Spleen (tissue), 7 donors: ENCODE data around the gene DIAPH1.

Source experiments
- POLR2A ChIP-seq, 3 donors: fragments of 450-650 bp; IDR thresholded peaks; one replicate each; pipeline ENCODE4 v1.5.1; 2017; ENCODE audit warnings: antibody characterized with exemption in 3 of 3, mild to moderate bottlenecking in 1 of 3
- TF ChIP-seq, protein P1 (sequence below), 11 experiments: fragments of 200-600 bp in 7 of 11; fragments of 450-650 bp in 4 of 11; sonication (generic) in 4 of 11; IDR thresholded peaks in 8 of 11; conservative IDR thresholded peaks in 3 of 11; 1 replicate in 7 of 11; 2 replicates in 4 of 11; pipeline versions ENCODE4 v1.4.0 to v1.8.0; 2016 to 2021; ENCODE audit warnings: antibody characterized with exemption in 11 of 11, inconsistent platforms in 4 of 11, mild to moderate bottlenecking in 1 of 11
- donor health status: DM: no; HTN: no; CAD: no; lungs with moderate emphysema.
- donor health status: DM: no; HTN: no; CAD: no.
- donor health status: DM: no; HTN: no; CAD: no.

DNA sequence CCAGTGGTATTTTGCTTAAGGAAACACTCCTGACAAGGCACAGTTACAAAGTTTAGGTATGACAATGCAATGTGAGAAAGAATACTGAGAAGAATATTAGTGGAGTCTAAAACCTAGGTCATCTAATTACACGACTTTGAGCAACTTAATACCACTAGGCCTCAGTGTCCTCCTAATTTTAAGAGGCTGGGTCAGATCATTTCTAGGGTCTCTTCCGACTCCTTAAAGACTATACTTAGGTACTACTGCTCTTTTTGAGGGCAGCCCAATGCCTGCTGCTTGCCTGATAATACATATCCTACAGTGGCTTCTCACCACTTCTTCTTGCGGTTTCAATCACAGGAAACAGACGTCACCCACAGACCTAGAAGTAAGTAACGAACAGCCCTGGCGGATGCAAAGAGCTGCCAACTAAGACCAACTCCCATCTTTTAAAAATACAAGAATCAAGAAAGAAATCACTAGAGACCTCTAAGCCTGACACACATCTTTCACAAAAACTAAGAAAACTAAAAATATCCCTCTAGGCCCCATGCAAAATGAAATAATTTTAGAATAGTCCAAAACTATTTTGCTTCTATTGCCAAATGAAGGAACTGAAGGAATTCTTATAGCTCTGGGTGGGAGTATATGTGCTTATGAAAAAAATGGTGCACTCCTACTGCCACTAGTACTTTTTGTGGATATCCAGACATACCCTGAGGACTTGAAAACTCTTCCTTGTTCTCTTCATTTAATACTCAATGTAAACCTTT lies 13.1 kb downstream of the DIAPH1 start:
- TF ChIP-seq, protein P1, sequence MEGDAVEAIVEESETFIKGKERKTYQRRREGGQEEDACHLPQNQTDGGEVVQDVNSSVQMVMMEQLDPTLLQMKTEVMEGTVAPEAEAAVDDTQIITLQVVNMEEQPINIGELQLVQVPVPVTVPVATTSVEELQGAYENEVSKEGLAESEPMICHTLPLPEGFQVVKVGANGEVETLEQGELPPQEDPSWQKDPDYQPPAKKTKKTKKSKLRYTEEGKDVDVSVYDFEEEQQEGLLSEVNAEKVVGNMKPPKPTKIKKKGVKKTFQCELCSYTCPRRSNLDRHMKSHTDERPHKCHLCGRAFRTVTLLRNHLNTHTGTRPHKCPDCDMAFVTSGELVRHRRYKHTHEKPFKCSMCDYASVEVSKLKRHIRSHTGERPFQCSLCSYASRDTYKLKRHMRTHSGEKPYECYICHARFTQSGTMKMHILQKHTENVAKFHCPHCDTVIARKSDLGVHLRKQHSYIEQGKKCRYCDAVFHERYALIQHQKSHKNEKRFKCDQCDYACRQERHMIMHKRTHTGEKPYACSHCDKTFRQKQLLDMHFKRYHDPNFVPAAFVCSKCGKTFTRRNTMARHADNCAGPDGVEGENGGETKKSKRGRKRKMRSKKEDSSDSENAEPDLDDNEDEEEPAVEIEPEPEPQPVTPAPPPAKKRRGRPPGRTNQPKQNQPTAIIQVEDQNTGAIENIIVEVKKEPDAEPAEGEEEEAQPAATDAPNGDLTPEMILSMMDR (IDR thresholded peaks at IDR 0.05 in 8 of 11, conservative IDR thresholded peaks at IDR 0.05 in 3 of 11), result peak in 6 of 11 experiments; percentile 8 to 41 (median 30)
- TF ChIP-seq POLR2A (IDR thresholded peaks at IDR 0.05), result no peak
